ENCODE data around the gene MBD3L3.
"Not testable (repeated sequence)": the region's sequence is repeated elsewhere in the genome, so short reads cannot be mapped to it uniquely, and the experiment has no call there.

DNA sequence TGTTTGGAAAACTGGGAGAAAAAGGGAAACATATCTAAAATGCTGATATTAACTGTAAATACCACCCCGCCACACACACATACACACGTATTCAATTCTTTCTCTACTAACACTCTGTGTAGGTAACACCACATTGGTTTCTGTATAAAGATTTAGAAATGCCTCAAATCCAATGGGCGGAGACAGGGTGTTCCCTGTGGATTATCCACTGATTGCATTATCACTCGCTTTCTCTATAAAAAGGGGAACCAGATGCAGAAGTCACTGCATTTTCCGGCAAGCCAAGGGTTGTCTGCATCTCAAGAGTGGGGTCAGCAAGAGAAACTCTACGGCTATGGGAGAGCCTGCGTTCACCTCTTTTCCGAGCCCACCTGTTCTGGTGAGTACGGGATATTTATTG, 28.2 kb downstream of the MBD3L3 start, which contains the start of gene MBD3L5:
- TF ChIP-seq, protein P1, sequence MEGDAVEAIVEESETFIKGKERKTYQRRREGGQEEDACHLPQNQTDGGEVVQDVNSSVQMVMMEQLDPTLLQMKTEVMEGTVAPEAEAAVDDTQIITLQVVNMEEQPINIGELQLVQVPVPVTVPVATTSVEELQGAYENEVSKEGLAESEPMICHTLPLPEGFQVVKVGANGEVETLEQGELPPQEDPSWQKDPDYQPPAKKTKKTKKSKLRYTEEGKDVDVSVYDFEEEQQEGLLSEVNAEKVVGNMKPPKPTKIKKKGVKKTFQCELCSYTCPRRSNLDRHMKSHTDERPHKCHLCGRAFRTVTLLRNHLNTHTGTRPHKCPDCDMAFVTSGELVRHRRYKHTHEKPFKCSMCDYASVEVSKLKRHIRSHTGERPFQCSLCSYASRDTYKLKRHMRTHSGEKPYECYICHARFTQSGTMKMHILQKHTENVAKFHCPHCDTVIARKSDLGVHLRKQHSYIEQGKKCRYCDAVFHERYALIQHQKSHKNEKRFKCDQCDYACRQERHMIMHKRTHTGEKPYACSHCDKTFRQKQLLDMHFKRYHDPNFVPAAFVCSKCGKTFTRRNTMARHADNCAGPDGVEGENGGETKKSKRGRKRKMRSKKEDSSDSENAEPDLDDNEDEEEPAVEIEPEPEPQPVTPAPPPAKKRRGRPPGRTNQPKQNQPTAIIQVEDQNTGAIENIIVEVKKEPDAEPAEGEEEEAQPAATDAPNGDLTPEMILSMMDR (conservative IDR thresholded peaks at IDR 0.05; ENCODE audit: low read length) = not testable (repeated sequence)
- not testable (repeated sequence) for TF ChIP-seq EZH2phosphoT487 (IDR thresholded peaks at IDR 0.05; ENCODE audit: borderline replicate concordance)
